ENCODE results near the gene BMP6. TPM values are rescaled to one million over a fixed set of nuclear protein-coding genes. Genes with fewer than 3 reads are reported as not detected.

BMP6 gene
- total RNA-seq, 4 donors from 2014 or later, result 0.57 to 2.9 (median 1.1) TPM

- 80 to 85% methylated on average over 4 to 6 of the region's 6 CpGs for WGBS, 2 donors
- Histone ChIP-seq H3K27ac (no peak overlapping the region), H3K4me1 (peaks cover 22 to 33% (median 24%) of the 10 kb centered on the region in 3 donors), H3K4me3 (no peak overlapping the region), H3K9me3 (no peaks in the 10 kb centered on the region), H3K36me3 (no peaks in the 10 kb centered on the region), H3K27me3 (peaks cover 0 to 69% (median 4%) of the 10 kb centered on the region in 4 donors)
- intact Hi-C loops (cut with DNase I), result no loop called here
- TF ChIP-seq CTCF (IDR thresholded peaks at IDR 0.05), result no peak
- TF ChIP-seq POLR2A (IDR thresholded peaks at IDR 0.05), result no peak
- no peak for DNase-seq
Measured at GRCh38 chr6:7723554-7723953, 2.3 kb upstream of the BMP6 start.

GRCh38 chr6:7725412-7725811 lies 487 bp upstream of the BMP6 start:
- 32 to 33% methylated on average over 10 of the region's 10 CpGs for WGBS, 2 donors
- H3K27me3 ChIP-seq, result peaks cover 0 to 84% (median 11%) of the 10 kb centered on the region in 4 donors
- peaks cover 24 to 44% (median 30%) of the 10 kb centered on the region in 3 donors for H3K4me1 ChIP-seq
- TF ChIP-seq POLR2A (IDR thresholded peaks at IDR 0.05), result no peak
- no peak for TF ChIP-seq CTCF (IDR thresholded peaks at IDR 0.05)
- H3K27ac ChIP-seq, result no peak overlapping the region
- H3K36me3 ChIP-seq, result no peaks in the 10 kb centered on the region
- no peaks in the 10 kb centered on the region for H3K9me3 ChIP-seq
- H3K4me3 ChIP-seq, result peak overlapping the region in 3 of 4 donors; percentile 56 to 74 (median 57)
- intact Hi-C loops (cut with DNase I), result no loop called here
- DNase-seq, result no peak

- TF ChIP-seq POLR2A (IDR thresholded peaks at IDR 0.05) (no peak), CTCF (IDR thresholded peaks at IDR 0.05) (no peak)
- Histone ChIP-seq H3K9me3 (no peaks in the 10 kb centered on the region), H3K4me1 (peaks cover 24 to 44% (median 30%) of the 10 kb centered on the region in 3 donors), H3K27ac (peak overlapping the region in 1 of 4 donors; percentile 30), H3K4me3 (peak overlapping the region; percentile 51 to 74 (median 56)), H3K36me3 (no peaks in the 10 kb centered on the region), H3K27me3 (peaks cover 0 to 88% (median 11%) of the 10 kb centered on the region in 4 donors)
- no peak for DNase-seq
- WGBS, 2 donors, result no CpG with 5 or more reads among the region's 73 CpGs
- intact Hi-C loops (cut with DNase I), result no loop called here
Measured at GRCh38 chr6:7726416-7727085, 652 bp downstream of the BMP6 start.

GRCh38 chr6:7727086-7727945 lies 1.4 kb downstream of the BMP6 start:
- peaks cover 24 to 44% (median 30%) of the 10 kb centered on the region in 3 donors for H3K4me1 ChIP-seq
- intact Hi-C loops (cut with DNase I), result no loop called here
- H3K4me3 ChIP-seq, result peak overlapping the region; percentile 21 to 74 (median 56)
- no peaks in the 10 kb centered on the region for H3K36me3 ChIP-seq
- no peak for DNase-seq
- peak overlapping the region; percentile 8 to 30 (median 10) for H3K27ac ChIP-seq
- H3K9me3 ChIP-seq, result no peaks in the 10 kb centered on the region
- TF ChIP-seq CTCF (IDR thresholded peaks at IDR 0.05) (no peak), POLR2A (IDR thresholded peaks at IDR 0.05) (no peak)
- no CpG with 5 or more reads among the region's 97 CpGs for WGBS, 2 donors
- peaks cover 0 to 96% (median 11%) of the 10 kb centered on the region in 4 donors for H3K27me3 ChIP-seq

All from esophagus squamous epithelium (tissue), 5 donors.